Measurements from ENCODE around the gene CHRDL1. TPM values are rescaled to one million over a fixed set of nuclear protein-coding genes. Genes with fewer than 3 reads are reported as not detected.

The CHRDL1 gene
- total and polyA plus RNA-seq, 2 donors (not counting 1 experiment from before 2014, with no cell fraction given), result not detected

- Histone ChIP-seq H3K36me3 (replicated peaks in 1 of 2; ENCODE audit: control extremely low read depth in 1 of 2, control insufficient read depth in 1 of 2, extremely low read depth in 1 of 2, insufficient read depth in 2 of 2, low read length in 1 of 2) (no peaks in the 10 kb centered on the region), H3K79me2 (ENCODE audit: control insufficient read depth, insufficient read depth, low read length) (no peaks in the 10 kb centered on the region), H4K20me1 (ENCODE audit: control insufficient read depth, insufficient read depth, low read length, poor library complexity, severe bottlenecking) (no peaks in the 10 kb centered on the region), H3K4me3 (ENCODE audit: control extremely low read depth in 1 of 5, extremely low read depth in 1 of 5, insufficient read depth in 1 of 5, low read depth in 2 of 5, low read length in 4 of 5) (no peak overlapping the region), H3K4me1 (ENCODE audit: control insufficient read depth in 2 of 2, insufficient read depth in 2 of 2, low read length in 2 of 2) (no peaks in the 10 kb centered on the region), H3K4me2 (replicated peaks; ENCODE audit: low read depth, low read length, poor library complexity, severe bottlenecking) (no peak overlapping the region), H3K9ac (ENCODE audit: low read length) (no peak overlapping the region), H3K9me3 (ENCODE audit: control extremely low read depth in 1 of 3, control insufficient read depth in 2 of 3, insufficient read depth in 1 of 3, low read length in 2 of 3) (no peaks in the 10 kb centered on the region), H3K27ac (ENCODE audit: low read length in 2 of 2) (no peak overlapping the region), H3K27me3 (replicated peaks in 1 of 4; ENCODE audit: control extremely low read depth in 1 of 4, control insufficient read depth in 3 of 4, insufficient read depth in 4 of 4, low read length in 3 of 4) (no peaks in the 10 kb centered on the region), H2AFZ (ENCODE audit: insufficient read depth, low read depth, low read length, poor library complexity, severe bottlenecking) (no peak overlapping the region)
- ChIA-PET POLR2A (no interaction called here), CTCF (no interaction called here)
- no CpG with 5 or more reads among the region's 5 CpGs for WGBS (ENCODE audit: insufficient coverage)
- Mint-ChIP-seq H3K4me1 (no peaks in the 10 kb centered on the region), H3K27me3 (no peaks in the 10 kb centered on the region), H3K9me3 (ENCODE audit: insufficient read depth) (no peaks in the 10 kb centered on the region), H3K27ac (no peak overlapping the region), H3K4me3 (no peak overlapping the region)
- DNase-seq (no peak), ATAC-seq (ENCODE audit: low read depth) (no peak)
- TF ChIP-seq CTCF (IDR thresholded peaks at IDR 0.05) (no peak), EZH2 (IDR thresholded peaks at IDR 0.05; ENCODE audit: borderline replicate concordance, insufficient read depth, low read depth, low read length, poor library complexity, severe bottlenecking) (no peak)
- intact Hi-C loops (cut with micrococcal nuclease), result no loop called here
These were observed 51.8 kb downstream of the CHRDL1 start for GRCh38 chrX:110743679-110744340.

GRCh38 chrX:110741213-110741796 is 54.3 kb downstream of the CHRDL1 start:
- Mint-ChIP-seq H3K4me3 (no peak overlapping the region), H3K27me3 (no peaks in the 10 kb centered on the region), H3K4me1 (no peaks in the 10 kb centered on the region), H3K27ac (no peak overlapping the region), H3K9me3 (ENCODE audit: insufficient read depth) (no peaks in the 10 kb centered on the region)
- Histone ChIP-seq H3K4me1 (ENCODE audit: control insufficient read depth in 2 of 2, insufficient read depth in 2 of 2, low read length in 2 of 2) (no peaks in the 10 kb centered on the region), H3K36me3 (replicated peaks in 1 of 2; ENCODE audit: control extremely low read depth in 1 of 2, control insufficient read depth in 1 of 2, extremely low read depth in 1 of 2, insufficient read depth in 2 of 2, low read length in 1 of 2) (no peaks in the 10 kb centered on the region), H3K4me2 (replicated peaks; ENCODE audit: low read depth, low read length, poor library complexity, severe bottlenecking) (no peak overlapping the region), H2AFZ (ENCODE audit: insufficient read depth, low read depth, low read length, poor library complexity, severe bottlenecking) (no peak overlapping the region), H3K27me3 (replicated peaks in 1 of 4; ENCODE audit: control extremely low read depth in 1 of 4, control insufficient read depth in 3 of 4, insufficient read depth in 4 of 4, low read length in 3 of 4) (no peaks in the 10 kb centered on the region), H3K9ac (ENCODE audit: low read length) (no peak overlapping the region), H3K27ac (ENCODE audit: low read length in 2 of 2) (no peak overlapping the region), H3K79me2 (ENCODE audit: control insufficient read depth, insufficient read depth, low read length) (no peaks in the 10 kb centered on the region), H3K4me3 (ENCODE audit: control extremely low read depth in 1 of 5, extremely low read depth in 1 of 5, insufficient read depth in 1 of 5, low read depth in 2 of 5, low read length in 4 of 5) (no peak overlapping the region), H4K20me1 (ENCODE audit: control insufficient read depth, insufficient read depth, low read length, poor library complexity, severe bottlenecking) (no peaks in the 10 kb centered on the region), H3K9me3 (ENCODE audit: control extremely low read depth in 1 of 3, control insufficient read depth in 2 of 3, insufficient read depth in 1 of 3, low read length in 2 of 3) (no peaks in the 10 kb centered on the region)
- TF ChIP-seq CTCF (IDR thresholded peaks at IDR 0.05), result no peak
- no peak for TF ChIP-seq EZH2 (IDR thresholded peaks at IDR 0.05; ENCODE audit: borderline replicate concordance, insufficient read depth, low read depth, low read length, poor library complexity, severe bottlenecking)
- DNase-seq, result no peak
- CTCF ChIA-PET, result no interaction called here
- no CpG with 5 or more reads among the region's 1 CpG for WGBS (ENCODE audit: insufficient coverage)
- ATAC-seq (ENCODE audit: low read depth), result no peak
- intact Hi-C loops (cut with micrococcal nuclease), result no loop called here
- POLR2A ChIA-PET, result no interaction called here
